HepG2 (cell line): ENCODE data around the gene BBC3. TPM values are rescaled to one million over a fixed set of nuclear protein-coding genes. Genes with fewer than 3 reads are reported as not detected.
A peak's percentile ranks its signal among the peaks of the same experiment; 100 is the strongest.

Experiments
- AGO2 ChIP-seq: fragments of 200-400 bp; formaldehyde crosslinking; optimal IDR thresholded peaks from 2 replicates; pipeline ENCODE3; 2017; ENCODE audit warnings: mild to moderate bottlenecking, low read depth, low read length, moderate library complexity
- ARHGAP35 ChIP-seq: sonication (generic); formaldehyde crosslinking; IDR thresholded peaks from 2 replicates; pipeline ENCODE4 v1.9.0; 2022; ENCODE audit warnings: mild to moderate bottlenecking, inconsistent platforms, moderate library complexity, missing genetic modification reagents, borderline replicate concordance
- BRF2 ChIP-seq: sonication (generic); formaldehyde crosslinking; IDR thresholded peaks from 2 replicates; pipeline ENCODE4 v1.8.1; 2022; ENCODE audit warnings: mild to moderate bottlenecking, missing genetic modification reagents
- FOXO4 ChIP-seq: sonication (generic); formaldehyde crosslinking; conservative IDR thresholded peaks from 2 replicates; pipeline ENCODE4 v1.8.1; 2023; ENCODE audit warnings: missing genetic modification reagents
- HIVEP1 ChIP-seq: sonication (generic); formaldehyde crosslinking; IDR thresholded peaks from 2 replicates; pipeline ENCODE4 v1.4.0; 2020; ENCODE audit warnings: mild to moderate bottlenecking, missing genetic modification reagents
- KLF9 ChIP-seq: IDR thresholded peaks from 2 replicates; pipeline ENCODE4 v1.6.1; 2016; ENCODE audit warnings: low read depth
- MAF1 ChIP-seq: sonication (generic); formaldehyde crosslinking; IDR thresholded peaks from 2 replicates; pipeline ENCODE4 v1.5.0; 2020; ENCODE audit warnings: missing genetic modification reagents, borderline replicate concordance
- PRPF4 ChIP-seq: fragments of 200-400 bp; formaldehyde crosslinking; IDR thresholded peaks from 2 replicates; pipeline ENCODE4 v1.6.1; 2016; ENCODE audit warnings: low read length, low read depth; ENCODE audit not compliant: poor library complexity, severe bottlenecking
- RBM22 ChIP-seq: fragments of 200-400 bp; formaldehyde crosslinking; optimal IDR thresholded peaks from 2 replicates; pipeline ENCODE3; 2017; ENCODE audit warnings: mild to moderate bottlenecking, low read length, moderate library complexity
- RXRA ChIP-seq: sonication (generic); formaldehyde crosslinking; IDR thresholded peaks from 2 replicates; pipeline ENCODE4 v1.5.1; 2020; ENCODE audit warnings: missing genetic modification reagents
- SMAD1 ChIP-seq: sonication (generic); formaldehyde crosslinking; IDR thresholded peaks from 2 replicates; pipeline ENCODE4 v1.4.0; 2020; ENCODE audit warnings: missing genetic modification reagents, low read depth, mild to moderate bottlenecking, borderline replicate concordance
- TP53 ChIP-seq: sonication (generic); formaldehyde crosslinking; conservative IDR thresholded peaks from 2 replicates; pipeline ENCODE4 v1.4.0; 2020; ENCODE audit warnings: missing genetic modification reagents
- WIZ ChIP-seq: sonication (generic); formaldehyde crosslinking; IDR thresholded peaks from 2 replicates; pipeline ENCODE4 v1.5.1; 2020; ENCODE audit warnings: mild to moderate bottlenecking, missing genetic modification reagents
- YY1 ChIP-seq: IDR thresholded peaks from 2 replicates; pipeline ENCODE4 v1.6.1; 2011; ENCODE audit warnings: low read length, low read depth, moderate library complexity, mild to moderate bottlenecking; ENCODE audit not compliant: insufficient read depth, insufficient replicate concordance
- ZBTB26 ChIP-seq: IDR thresholded peaks from 2 replicates; pipeline ENCODE4 v1.6.1; 2016; ENCODE audit warnings: missing compliant biosample characterization, missing genetic modification reagents, borderline replicate concordance
- ZFAT ChIP-seq: sonication (generic); formaldehyde crosslinking; conservative IDR thresholded peaks from 2 replicates; pipeline ENCODE4 v1.8.1; 2023; ENCODE audit warnings: missing genetic modification reagents, inconsistent platforms
- ZMYM2 ChIP-seq: sonication (generic); formaldehyde crosslinking; IDR thresholded peaks from 2 replicates; pipeline ENCODE4 v1.8.0; 2022; ENCODE audit warnings: mild to moderate bottlenecking, missing genetic modification reagents
- ZNF234 ChIP-seq: sonication (generic); formaldehyde crosslinking; conservative IDR thresholded peaks from 2 replicates; pipeline ENCODE4 v1.5.1; 2020; ENCODE audit warnings: mild to moderate bottlenecking, missing genetic modification reagents
- ZNF3 ChIP-seq: IDR thresholded peaks from 2 replicates; pipeline ENCODE4 v1.7.0; 2017; ENCODE audit warnings: inconsistent platforms
- ZNF720 ChIP-seq: sonication (generic); formaldehyde crosslinking; IDR thresholded peaks from 2 replicates; pipeline ENCODE4 v1.4.0; 2020; ENCODE audit warnings: missing genetic modification reagents
- ZNF746 ChIP-seq: sonication (generic); formaldehyde crosslinking; IDR thresholded peaks from 2 replicates; pipeline ENCODE4 v1.8.0; 2022; ENCODE audit warnings: mild to moderate bottlenecking, missing genetic modification reagents
- ZNF747 ChIP-seq: sonication (generic); formaldehyde crosslinking; IDR thresholded peaks from 2 replicates; pipeline ENCODE4 v1.8.1; 2023; ENCODE audit warnings: missing genetic modification reagents, mild to moderate bottlenecking, borderline replicate concordance
- ZNF879 ChIP-seq: sonication (generic); formaldehyde crosslinking; IDR thresholded peaks from 2 replicates; pipeline ENCODE4 v1.8.1; 2023; ENCODE audit warnings: missing genetic modification reagents
- polyA plus RNA-seq, 8 experiments: library from polyadenylated mRNA; depleted of rRNA in 3 of 8; stranded (reverse) in 7 of 8; unstranded in 1 of 8; fragments of >200 nt; fragmentation: Illumina TruSeq in 4 of 8; extraction: Trizol in 4 of 8; gene quantifications; 2 replicates each; pipeline versions ENCODE4 v1.2.1 to v1.2.3, GENCODE V29; 2011 to 2016; ENCODE audit warnings: low read depth in 4 of 8, missing spikeins in 1 of 8, mixed read lengths in 1 of 8; ENCODE audit not compliant: insufficient read depth in 1 of 8
- total RNA-seq, 5 experiments: library from RNA; depleted of rRNA; stranded (reverse); fragments of >200 nt; fragmentation: Illumina TruSeq; extraction: Trizol; gene quantifications; 2 replicates each; pipeline ENCODE4 v1.2.3, GENCODE V29; 2016; ENCODE audit warnings: low read depth in 1 of 5
- TF ChIP-seq, protein P1 (sequence below): sonication (generic); formaldehyde crosslinking; IDR thresholded peaks from 2 replicates; pipeline ENCODE4 v1.8.0; 2022; ENCODE audit warnings: mild to moderate bottlenecking, missing genetic modification reagents, moderate library complexity
- TF ChIP-seq, protein P2 (sequence below): sonication (generic); formaldehyde crosslinking; IDR thresholded peaks from 2 replicates; pipeline ENCODE4 v1.5.1; 2020; ENCODE audit warnings: missing genetic modification reagents, mild to moderate bottlenecking, borderline replicate concordance

BBC3 gene
- total and polyA plus RNA-seq, 2 of the 13 experiments (the other 11 are each of a cell fraction or from before 2014, with no cell fraction given) = 6.1 to 8.8 TPM

DNA sequence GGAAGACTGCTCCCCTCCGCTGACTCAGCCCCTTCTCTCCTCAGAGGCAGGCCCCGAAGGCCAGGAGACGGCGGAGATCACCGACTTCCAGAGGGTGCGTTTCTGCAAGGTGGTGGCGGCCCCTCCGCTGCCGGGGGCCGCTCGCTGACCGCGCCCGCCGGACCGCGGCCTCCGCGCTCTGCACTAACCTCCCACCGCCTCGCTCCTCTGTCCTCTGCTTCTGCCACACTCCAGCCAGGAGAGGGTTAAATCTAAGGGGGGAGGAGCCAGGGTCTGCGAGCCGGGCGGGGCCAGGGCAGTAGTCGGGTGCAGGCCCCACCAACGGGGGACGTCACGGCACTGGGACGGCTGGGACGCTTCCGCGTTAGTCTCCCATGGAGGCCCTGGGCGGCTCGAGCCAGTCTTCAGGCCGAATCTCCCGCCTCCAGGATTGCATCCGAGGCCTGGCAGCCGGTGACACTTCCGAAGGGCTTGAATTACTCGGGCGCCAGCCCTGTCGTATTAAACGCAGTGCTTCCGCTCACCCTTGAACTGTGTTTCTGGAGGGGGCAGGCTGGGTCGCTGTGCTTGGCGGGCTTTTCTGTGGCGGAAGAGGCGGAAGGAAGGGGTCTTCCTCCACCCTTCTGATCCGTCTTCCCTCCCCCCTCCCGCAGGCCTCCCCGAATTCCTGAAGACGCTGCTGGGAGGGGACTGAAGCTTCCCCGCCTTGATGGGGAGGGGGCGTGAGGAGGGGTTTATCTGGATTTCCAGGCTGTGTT is 42.5 kb upstream of the BBC3 start (continued):
- TF ChIP-seq BRF2 (CRISPR knock-in tag) = no peak
- no peak for TF ChIP-seq KLF9
- peak; percentile 88 for TF ChIP-seq ZNF747 (CRISPR knock-in tag)
- no peak for TF ChIP-seq ZNF746 (CRISPR knock-in tag)
- TF ChIP-seq ZNF879 (CRISPR knock-in tag) = no peak
- no peak for TF ChIP-seq ZMYM2
- TF ChIP-seq HIVEP1 = peak; percentile 49
- TF ChIP-seq MAF1 (CRISPR knock-in tag) = no peak; the same call in 1 of the 2 replicates
- TF ChIP-seq ZFAT = no peak
- TF ChIP-seq FOXO4 = no peak
- TF ChIP-seq, protein P1, sequence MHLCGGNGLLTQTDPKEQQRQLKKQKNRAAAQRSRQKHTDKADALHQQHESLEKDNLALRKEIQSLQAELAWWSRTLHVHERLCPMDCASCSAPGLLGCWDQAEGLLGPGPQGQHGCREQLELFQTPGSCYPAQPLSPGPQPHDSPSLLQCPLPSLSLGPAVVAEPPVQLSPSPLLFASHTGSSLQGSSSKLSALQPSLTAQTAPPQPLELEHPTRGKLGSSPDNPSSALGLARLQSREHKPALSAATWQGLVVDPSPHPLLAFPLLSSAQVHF (CRISPR knock-in tag) = no peak
- peak; percentile 54; the same call in 1 of the 2 replicates for TF ChIP-seq ARHGAP35
- TF ChIP-seq ZBTB26 (CRISPR knock-in tag) = no peak
- TF ChIP-seq SMAD1 (CRISPR knock-in tag) = no peak
- TF ChIP-seq WIZ = peak; percentile 36; the same call in 1 of the 2 replicates
- TF ChIP-seq RBM22 = no peak
- peak; percentile 36 for TF ChIP-seq RXRA (CRISPR knock-in tag)
- peak; percentile 76 for TF ChIP-seq AGO2
- TF ChIP-seq ZNF234 (CRISPR knock-in tag) = no peak; the same call in 1 of the 2 replicates
- TF ChIP-seq, protein P2, sequence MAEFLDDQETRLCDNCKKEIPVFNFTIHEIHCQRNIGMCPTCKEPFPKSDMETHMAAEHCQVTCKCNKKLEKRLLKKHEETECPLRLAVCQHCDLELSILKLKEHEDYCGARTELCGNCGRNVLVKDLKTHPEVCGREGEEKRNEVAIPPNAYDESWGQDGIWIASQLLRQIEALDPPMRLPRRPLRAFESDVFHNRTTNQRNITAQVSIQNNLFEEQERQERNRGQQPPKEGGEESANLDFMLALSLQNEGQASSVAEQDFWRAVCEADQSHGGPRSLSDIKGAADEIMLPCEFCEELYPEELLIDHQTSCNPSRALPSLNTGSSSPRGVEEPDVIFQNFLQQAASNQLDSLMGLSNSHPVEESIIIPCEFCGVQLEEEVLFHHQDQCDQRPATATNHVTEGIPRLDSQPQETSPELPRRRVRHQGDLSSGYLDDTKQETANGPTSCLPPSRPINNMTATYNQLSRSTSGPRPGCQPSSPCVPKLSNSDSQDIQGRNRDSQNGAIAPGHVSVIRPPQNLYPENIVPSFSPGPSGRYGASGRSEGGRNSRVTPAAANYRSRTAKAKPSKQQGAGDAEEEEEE (CRISPR knock-in tag) = no peak
- TF ChIP-seq TP53 (CRISPR knock-in tag) = no peak
- no peak for TF ChIP-seq PRPF4
- TF ChIP-seq YY1 = peak; percentile 45
- TF ChIP-seq ZNF3 (CRISPR knock-in tag) = no peak
- no peak for TF ChIP-seq ZNF720 (CRISPR knock-in tag)
